Tibial nerve (tissue), 4 donors: ENCODE results near the gene SEC24B.

Experiments used
- EP300 ChIP-seq, 2 donors: sonication (generic); formaldehyde crosslinking; IDR thresholded peaks; one replicate each; pipeline ENCODE4 v1.6.1; 2017; ENCODE audit warnings: antibody characterized with exemption in 2 of 2, mild to moderate bottlenecking in 1 of 2
- POLR2A ChIP-seq, 2 donors: fragments of 450-650 bp; IDR thresholded peaks; one replicate each; pipeline ENCODE4 v1.6.1; 2017; ENCODE audit warnings: antibody characterized with exemption in 2 of 2, mild to moderate bottlenecking in 2 of 2, moderate library complexity in 2 of 2
- TF ChIP-seq, protein P1 (sequence below), 5 experiments: fragments of 200-600 bp in 3 of 5; fragments of 450-650 bp in 2 of 5; sonication (generic) in 3 of 5; IDR thresholded peaks; one replicate each; pipeline ENCODE4 v1.5.1; 2016 to 2019; ENCODE audit warnings: antibody characterized with exemption in 5 of 5, mild to moderate bottlenecking in 3 of 5, moderate library complexity in 2 of 5

DNA sequence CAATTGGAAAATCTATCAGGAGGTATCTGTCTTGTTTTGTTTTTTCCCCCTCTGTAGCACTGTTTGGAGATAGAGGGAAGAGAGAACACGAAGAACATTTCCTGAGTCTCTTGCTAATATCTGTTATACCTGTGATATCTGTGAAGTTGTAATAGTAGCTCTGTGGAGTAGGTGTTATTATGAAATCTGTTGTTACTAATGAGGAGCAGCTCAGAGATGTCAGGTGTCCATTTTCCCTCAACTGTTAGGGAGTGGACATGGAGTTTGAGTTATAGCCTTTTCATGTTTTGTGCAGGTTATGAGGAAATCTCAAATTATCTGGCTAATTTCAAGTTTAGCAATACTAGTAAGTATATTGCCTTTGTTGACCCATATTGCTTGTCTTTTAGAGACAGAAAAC is 52.4 kb downstream of the SEC24B start:
- TF ChIP-seq, protein P1, sequence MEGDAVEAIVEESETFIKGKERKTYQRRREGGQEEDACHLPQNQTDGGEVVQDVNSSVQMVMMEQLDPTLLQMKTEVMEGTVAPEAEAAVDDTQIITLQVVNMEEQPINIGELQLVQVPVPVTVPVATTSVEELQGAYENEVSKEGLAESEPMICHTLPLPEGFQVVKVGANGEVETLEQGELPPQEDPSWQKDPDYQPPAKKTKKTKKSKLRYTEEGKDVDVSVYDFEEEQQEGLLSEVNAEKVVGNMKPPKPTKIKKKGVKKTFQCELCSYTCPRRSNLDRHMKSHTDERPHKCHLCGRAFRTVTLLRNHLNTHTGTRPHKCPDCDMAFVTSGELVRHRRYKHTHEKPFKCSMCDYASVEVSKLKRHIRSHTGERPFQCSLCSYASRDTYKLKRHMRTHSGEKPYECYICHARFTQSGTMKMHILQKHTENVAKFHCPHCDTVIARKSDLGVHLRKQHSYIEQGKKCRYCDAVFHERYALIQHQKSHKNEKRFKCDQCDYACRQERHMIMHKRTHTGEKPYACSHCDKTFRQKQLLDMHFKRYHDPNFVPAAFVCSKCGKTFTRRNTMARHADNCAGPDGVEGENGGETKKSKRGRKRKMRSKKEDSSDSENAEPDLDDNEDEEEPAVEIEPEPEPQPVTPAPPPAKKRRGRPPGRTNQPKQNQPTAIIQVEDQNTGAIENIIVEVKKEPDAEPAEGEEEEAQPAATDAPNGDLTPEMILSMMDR (IDR thresholded peaks at IDR 0.05), result no peak
- TF ChIP-seq POLR2A (IDR thresholded peaks at IDR 0.05), result no peak
- TF ChIP-seq EP300 (IDR thresholded peaks at IDR 0.05), result no peak
